NOMO-1 treated with dmso at 0.1 percent for 144 hours (cell line): ENCODE measurements around the gene NRDE2.

ENCODE experiments used
- DNase-seq: peaks from one replicate; lab custom pipeline; 2025; ENCODE audit not compliant: unreplicated experiment; lab: John Stamatoyannopoulos, UW

The NRDE2 gene

GRCh38 chr14:90331497-90332270 is at the start of gene NRDE2:
Gene NRDE2, minus strand, starts transcription at chr14:90331941. Its CDS starts 37 bp downstream, at chr14:90331904.
- DNase-seq = peak; percentile 97

GRCh38 chr14:90381011-90381786 is 49.5 kb upstream of the NRDE2 start:
- DNase-seq = no peak

- no peak for DNase-seq
Measured at GRCh38 chr14:90379106-90379505, 47.4 kb upstream of the NRDE2 start.

GRCh38 chr14:90378249-90378648 is 46.5 kb upstream of the NRDE2 start:
- DNase-seq = no peak

DNA sequence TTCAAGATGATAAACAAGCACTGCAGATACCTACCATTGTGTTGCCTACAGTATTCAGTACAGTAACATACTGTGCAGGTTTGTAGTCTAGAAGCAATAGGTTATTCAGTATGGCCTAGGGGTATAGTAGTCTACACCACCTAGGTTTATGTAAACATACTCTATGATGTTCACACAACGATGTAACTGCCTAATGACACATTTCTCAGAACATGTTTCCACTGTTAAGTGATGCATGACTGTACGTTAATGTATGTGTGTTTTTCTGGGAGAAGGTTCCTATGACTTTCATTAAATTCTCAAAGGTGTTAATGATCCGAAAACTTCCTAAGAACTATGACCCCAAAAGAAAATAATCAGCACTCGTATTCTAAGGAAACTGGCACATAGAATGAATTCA is 44.2 kb upstream of the NRDE2 start:
- no peak for DNase-seq

GRCh38 chr14:90374813-90375212 is 43.1 kb upstream of the NRDE2 start:
- DNase-seq = no peak

DNA sequence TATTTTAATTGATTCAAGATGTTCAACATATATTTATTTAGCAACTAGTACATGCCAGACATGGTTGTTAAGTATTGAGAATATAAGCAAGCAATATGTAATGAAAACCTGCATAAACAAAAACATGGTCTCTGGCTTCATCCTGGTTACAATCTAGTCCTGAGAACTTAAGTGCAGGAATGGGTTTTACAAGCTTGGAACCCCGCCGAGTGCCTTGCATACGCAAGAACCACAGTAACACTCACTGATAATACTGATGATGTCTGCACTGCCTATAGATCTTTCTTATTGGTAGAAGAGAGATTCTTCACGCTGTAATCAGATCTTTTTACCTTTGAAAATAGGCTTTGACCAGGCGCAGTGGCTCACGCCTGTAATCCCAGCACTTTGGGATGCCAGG is 42.1 kb upstream of the NRDE2 start:
- no peak for DNase-seq

- DNase-seq = no peak
Measured at GRCh38 chr14:90368946-90369721, 37.4 kb upstream of the NRDE2 start.

DNA sequence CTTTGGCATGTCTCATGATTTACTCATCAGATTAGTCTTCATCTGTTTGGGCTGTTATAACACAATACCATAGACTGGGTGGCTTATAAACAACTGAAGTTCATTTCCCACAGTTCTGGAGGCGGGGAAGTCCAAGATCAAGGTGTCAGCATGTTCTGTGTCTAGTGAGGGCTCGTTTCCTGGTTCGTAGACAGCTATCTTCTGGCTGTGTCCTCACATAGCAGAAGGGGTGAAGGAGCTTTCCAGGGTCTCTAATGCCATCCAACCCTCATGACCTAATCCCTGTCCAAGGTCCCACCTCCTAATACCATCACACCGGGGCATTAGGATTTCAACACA is 30.8 kb upstream of the NRDE2 start:
- DNase-seq = no peak

GRCh38 chr14:90361865-90362557 is 30.3 kb upstream of the NRDE2 start:
- no peak for DNase-seq

DNA sequence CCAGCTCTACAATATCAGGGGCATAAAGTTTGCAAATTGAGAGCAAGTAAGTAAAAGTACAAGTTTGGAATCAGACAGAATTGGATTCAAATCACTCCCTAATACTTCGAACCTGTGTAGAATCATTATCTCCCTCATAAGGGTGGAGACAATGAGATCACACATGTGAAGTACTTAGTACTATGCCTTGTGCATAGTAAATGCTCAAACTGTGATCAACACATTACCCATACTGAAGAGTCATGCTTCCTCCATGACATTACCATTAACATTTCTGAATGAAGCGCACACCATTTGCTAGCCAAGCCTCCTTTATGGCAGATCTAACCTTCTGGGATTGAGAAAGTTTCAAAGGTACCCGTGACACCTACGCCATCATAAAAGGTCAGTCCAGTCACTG is 26.6 kb upstream of the NRDE2 start:
- no peak for DNase-seq

- DNase-seq = no peak
Measured at GRCh38 chr14:90356925-90357324, 25.2 kb upstream of the NRDE2 start.

- no peak for DNase-seq
Measured at GRCh38 chr14:90355540-90356518, 24.1 kb upstream of the NRDE2 start.

DNA sequence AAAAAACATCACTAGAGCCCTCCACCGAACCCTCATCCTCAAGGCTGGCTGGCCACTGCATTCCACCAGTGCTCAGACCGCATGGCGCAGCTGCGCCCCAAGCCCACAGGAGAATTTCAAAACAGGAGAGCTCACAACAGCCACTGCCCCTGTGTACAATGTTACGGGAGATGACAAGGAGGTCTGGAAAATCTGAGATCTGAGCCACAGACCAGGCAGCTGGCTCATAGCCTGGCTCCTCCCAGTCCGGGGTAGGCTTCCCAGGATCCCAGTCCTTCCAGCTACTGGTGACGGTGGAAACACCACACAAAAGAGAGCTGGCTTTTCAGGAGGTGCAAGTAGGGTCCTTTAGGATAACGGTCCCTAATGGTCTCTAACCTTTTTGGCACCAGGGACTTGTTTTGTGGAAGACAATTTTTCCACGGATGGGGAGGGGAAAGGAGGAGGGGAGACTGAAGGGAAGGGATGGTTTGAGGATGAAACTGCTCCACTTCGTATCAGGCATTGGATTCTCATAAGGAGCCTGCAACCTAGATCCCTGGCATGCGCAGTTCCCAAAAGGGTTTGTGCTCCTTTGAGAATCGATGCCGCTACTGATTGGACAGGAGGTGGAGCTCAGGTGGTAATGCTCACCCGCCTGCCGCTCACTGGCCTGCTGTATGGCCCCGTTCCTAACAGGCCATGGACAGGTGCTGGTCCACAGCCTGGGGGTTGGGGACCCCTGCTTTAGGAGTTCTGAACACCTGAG is 23.0 kb upstream of the NRDE2 start:
- no peak for DNase-seq

DNA sequence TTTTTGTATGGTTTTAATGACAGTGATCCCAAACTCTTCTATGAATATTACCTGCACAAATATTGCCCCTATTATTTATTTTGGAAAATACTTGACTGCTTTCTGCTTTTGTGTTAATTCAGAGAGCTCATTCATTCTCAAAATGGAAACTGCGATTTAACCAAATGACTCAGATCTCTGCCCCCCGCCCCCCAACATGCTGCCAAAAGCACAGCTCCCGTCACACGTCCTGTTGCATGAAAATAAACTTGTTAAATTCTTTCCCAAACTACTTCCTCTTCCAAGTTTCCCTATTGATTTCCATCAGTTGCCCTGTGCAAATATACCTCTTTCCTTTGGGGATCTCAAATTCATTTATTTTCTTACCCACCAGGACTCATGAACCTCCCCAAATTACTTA is 18.0 kb upstream of the NRDE2 start:
- no peak for DNase-seq

- no peak for DNase-seq
Measured at GRCh38 chr14:90348270-90348669, 16.5 kb upstream of the NRDE2 start.

DNA sequence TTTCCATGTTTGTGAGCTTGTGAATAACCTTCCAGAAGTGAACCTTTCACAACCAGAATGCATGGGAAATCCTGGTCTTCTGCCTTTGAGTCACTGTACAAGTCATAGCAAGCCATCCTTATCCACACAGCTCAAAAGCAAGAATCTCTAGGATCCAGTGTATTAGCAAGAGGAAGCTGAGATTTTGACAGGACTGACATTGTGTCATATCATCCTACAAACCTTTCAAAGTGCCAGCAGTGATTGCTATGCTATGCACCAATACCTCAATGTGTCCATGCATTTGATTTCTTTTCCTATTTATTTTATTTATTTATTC is 13.5 kb upstream of the NRDE2 start:
- no peak for DNase-seq

DNA sequence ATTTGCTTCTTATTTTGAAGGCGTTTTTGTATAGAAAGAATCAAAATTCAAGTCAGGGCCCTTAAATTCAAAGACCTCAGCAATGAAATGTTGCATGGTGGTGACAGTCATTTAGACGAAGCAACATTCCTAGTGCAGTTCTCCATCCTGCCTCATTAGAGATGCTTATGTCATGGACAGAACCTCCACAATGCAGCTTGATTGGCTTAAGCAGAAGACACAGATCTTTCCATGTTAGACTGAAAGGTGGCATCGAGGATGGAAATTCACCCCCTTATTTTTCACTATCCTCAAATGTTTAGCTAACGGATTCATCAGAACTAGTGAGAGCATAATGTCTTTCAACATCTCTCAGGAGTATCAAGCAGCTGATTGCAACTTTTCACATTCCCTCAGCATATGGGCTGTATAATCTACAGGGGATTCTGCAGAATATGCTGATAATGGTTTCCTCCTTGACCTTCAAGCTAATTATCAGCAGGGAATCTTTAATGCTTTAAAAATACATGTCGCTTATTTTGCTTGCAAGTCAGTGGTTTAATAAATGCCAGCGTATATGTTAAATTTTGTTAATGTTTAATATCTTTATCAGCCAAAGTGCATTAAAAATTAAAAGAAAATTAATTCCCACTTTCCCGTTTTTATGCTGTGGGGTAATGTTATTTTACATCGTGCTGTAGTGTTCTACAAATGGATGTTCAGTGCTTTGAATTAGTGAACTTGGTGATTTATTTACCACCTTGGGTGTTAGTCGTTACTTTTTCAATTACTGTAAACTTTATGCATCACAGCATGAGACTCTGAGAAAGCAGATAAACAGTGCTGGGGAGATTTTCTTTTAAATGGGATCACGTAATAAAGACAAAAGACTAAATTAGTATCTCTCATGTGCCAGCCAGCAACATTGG is 12.8 kb upstream of the NRDE2 start:
- DNase-seq = no peak
